Loucy (cell line): ENCODE data around the gene RAB44.

ENCODE experiments used
- H2AFZ ChIP-seq: fragments of 200-600 bp; sonication (generic); 2 replicates; pipeline ENCODE4 v1.6.0; 2016; ENCODE audit warnings: antibody characterized with exemption, mild to moderate bottlenecking, low read length, moderate library complexity
- H3F3A ChIP-seq: fragments of 200-600 bp; 2 replicates; pipeline ENCODE4 v1.6.0; 2016; ENCODE audit warnings: antibody characterized with exemption, low read depth, mild to moderate bottlenecking
- H3K27me3 ChIP-seq: fragments of 200-600 bp; sonication (generic); 2 replicates; pipeline ENCODE4 v1.6.1; 2014; ENCODE audit warnings: low read length, mild to moderate bottlenecking; ENCODE audit not compliant: insufficient read depth, poor library complexity, severe bottlenecking
- H3K36me3 ChIP-seq: fragments of 200-600 bp; sonication (generic); 2 replicates; pipeline ENCODE4 v1.6.1; 2016; ENCODE audit warnings: low read length; ENCODE audit not compliant: insufficient read depth
- H3K4me1 ChIP-seq: fragments of 200-600 bp; sonication (generic); 2 replicates; pipeline ENCODE4 v1.5.1; 2014; ENCODE audit warnings: low read length, mild to moderate bottlenecking; ENCODE audit not compliant: insufficient read depth, poor library complexity, severe bottlenecking
- H3K4me2 ChIP-seq: fragments of 200-600 bp; sonication (generic); 2 replicates; pipeline ENCODE4 v1.6.0; 2014; ENCODE audit warnings: antibody characterized with exemption, low read length, low read depth, mild to moderate bottlenecking; ENCODE audit not compliant: poor library complexity, severe bottlenecking
- H3K4me3 ChIP-seq: fragments of 200-600 bp; sonication (generic); 2 replicates; pipeline ENCODE4 v1.5.1; 2014; ENCODE audit warnings: low read length, mild to moderate bottlenecking, mixed read lengths; ENCODE audit not compliant: poor library complexity, severe bottlenecking
- H3K79me2 ChIP-seq: fragments of 200-600 bp; sonication (generic); 2 replicates; pipeline ENCODE4 v1.6.1; 2014; ENCODE audit warnings: low read length; ENCODE audit not compliant: insufficient read depth
- H3K9ac ChIP-seq: fragments of 200-600 bp; sonication (generic); 2 replicates; pipeline ENCODE4 v1.6.0; 2014; ENCODE audit warnings: mild to moderate bottlenecking, low read depth, low read length, moderate library complexity; ENCODE audit not compliant: poor library complexity, severe bottlenecking
- H3K9me2 ChIP-seq: fragments of 200-600 bp; sonication (generic); replicated peaks from 2 replicates; pipeline ENCODE4 v1.6.1; 2016; ENCODE audit warnings: low read depth, low read length, mixed read lengths
- H3K9me3 ChIP-seq: fragments of 200-600 bp; sonication (generic); 2 replicates; pipeline ENCODE4 v1.6.1; 2014; ENCODE audit warnings: mild to moderate bottlenecking, antibody characterized with exemption, low read length, low read depth; ENCODE audit not compliant: insufficient read depth
- H4K20me1 ChIP-seq: fragments of 200-600 bp; sonication (generic); 2 replicates; pipeline ENCODE4 v1.6.0; 2014; ENCODE audit warnings: antibody characterized with exemption, low read length, mild to moderate bottlenecking; ENCODE audit not compliant: insufficient read depth, poor library complexity, severe bottlenecking
- CTCF ChIP-seq: fragments of 200-600 bp; sonication (generic); conservative IDR thresholded peaks from 2 replicates; pipeline ENCODE4 v1.5.1; 2014; ENCODE audit warnings: mild to moderate bottlenecking, antibody characterized with exemption, low read length
- EZH2phosphoT487 ChIP-seq: fragments of 200-600 bp; IDR thresholded peaks from 2 replicates; pipeline ENCODE4 v1.6.1; 2018; ENCODE audit warnings: antibody characterized with exemption, mild to moderate bottlenecking, moderate library complexity, borderline replicate concordance

RAB44 gene

GRCh38 chr6:36740818-36741179 lies 43.2 kb downstream of the RAB44 start:
- Histone ChIP-seq H3K36me3 (no peaks in the 10 kb centered on the region), H3K27me3 (no peaks in the 10 kb centered on the region), H2AFZ (no peak overlapping the region), H3K4me1 (no peaks in the 10 kb centered on the region), H3K4me2 (no peak overlapping the region), H3K79me2 (no peaks in the 10 kb centered on the region), H3K9me2 (no peaks in the 10 kb centered on the region), H4K20me1 (no peaks in the 10 kb centered on the region), H3K4me3 (no peak overlapping the region), H3F3A (no peaks in the 10 kb centered on the region), H3K9ac (no peak overlapping the region), H3K9me3 (no peaks in the 10 kb centered on the region)
- TF ChIP-seq EZH2phosphoT487 (no peak), CTCF (no peak)

GRCh38 chr6:36742146-36742545 lies 44.5 kb downstream of the RAB44 start:
- TF ChIP-seq EZH2phosphoT487 (no peak), CTCF (no peak)
- Histone ChIP-seq H3K9ac (no peak overlapping the region), H3K27me3 (no peaks in the 10 kb centered on the region), H4K20me1 (no peaks in the 10 kb centered on the region), H3K9me2 (no peaks in the 10 kb centered on the region), H3K4me2 (no peak overlapping the region), H3F3A (no peaks in the 10 kb centered on the region), H2AFZ (no peak overlapping the region), H3K4me3 (no peak overlapping the region), H3K79me2 (no peaks in the 10 kb centered on the region), H3K4me1 (no peaks in the 10 kb centered on the region), H3K36me3 (no peaks in the 10 kb centered on the region), H3K9me3 (no peaks in the 10 kb centered on the region)

- no peak overlapping the region for H2AFZ ChIP-seq
- TF ChIP-seq CTCF (no peak), EZH2phosphoT487 (no peak)
- H3K79me2 ChIP-seq = no peaks in the 10 kb centered on the region
- no peak overlapping the region for H3K4me2 ChIP-seq
- H3K36me3 ChIP-seq = no peaks in the 10 kb centered on the region
- no peaks in the 10 kb centered on the region for H3K4me1 ChIP-seq
- H3K9ac ChIP-seq = no peak overlapping the region
- H3K9me3 ChIP-seq = no peaks in the 10 kb centered on the region
- no peaks in the 10 kb centered on the region for H3K9me2 ChIP-seq
- H3K27me3 ChIP-seq = no peaks in the 10 kb centered on the region
- H3K4me3 ChIP-seq = no peak overlapping the region
- no peaks in the 10 kb centered on the region for H3F3A ChIP-seq
- no peaks in the 10 kb centered on the region for H4K20me1 ChIP-seq
These were observed 45.4 kb downstream of the RAB44 start for GRCh38 chr6:36743032-36743431.
